DMS 273 treated with DMSO at 0.1 percent for 48 hours (cell line): Measurements from ENCODE around the gene LMO7.

Experiments used
- DNase-seq: peaks from one replicate; lab custom pipeline; 2025; lab: John Stamatoyannopoulos, UW

Gene LMO7

DNA sequence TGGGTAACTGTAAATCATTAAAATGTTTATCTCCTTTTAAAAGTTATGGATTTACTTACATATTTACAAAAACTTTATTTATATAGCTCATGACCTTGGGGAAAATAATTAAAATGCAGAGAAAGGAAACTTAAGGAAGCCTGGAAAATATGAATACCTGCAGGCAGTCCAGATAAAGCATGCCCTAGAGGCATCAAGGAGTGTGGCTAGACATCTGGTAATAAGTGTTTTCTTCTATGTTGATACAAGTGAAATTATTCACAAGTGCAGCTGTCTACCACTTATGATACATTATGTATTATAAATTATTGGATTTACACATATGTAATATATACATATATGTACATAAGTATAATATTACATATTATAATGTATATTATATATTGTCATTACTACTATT lies 207.9 kb downstream of the LMO7 start:
- no peak for DNase-seq

DNA sequence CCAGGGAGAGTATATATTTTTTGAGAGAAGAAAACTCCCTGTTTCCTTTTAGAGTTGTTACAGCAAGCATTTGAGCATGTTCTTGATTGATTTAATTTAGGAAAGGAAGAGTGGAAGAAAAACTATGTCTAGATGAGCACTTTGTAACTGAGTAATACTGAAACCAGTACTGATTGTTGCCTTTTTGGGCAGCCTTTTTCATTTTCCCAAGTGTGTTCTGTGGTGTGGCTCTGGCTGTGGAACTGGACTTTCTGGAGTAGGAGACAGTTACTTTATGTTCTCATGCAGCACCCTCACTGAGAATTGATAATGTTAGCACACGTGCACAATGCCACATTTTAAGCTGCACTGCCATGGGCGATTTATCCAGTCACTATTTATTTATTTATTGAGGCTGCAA lies 211.5 kb downstream of the LMO7 start:
- no peak for DNase-seq

DNA sequence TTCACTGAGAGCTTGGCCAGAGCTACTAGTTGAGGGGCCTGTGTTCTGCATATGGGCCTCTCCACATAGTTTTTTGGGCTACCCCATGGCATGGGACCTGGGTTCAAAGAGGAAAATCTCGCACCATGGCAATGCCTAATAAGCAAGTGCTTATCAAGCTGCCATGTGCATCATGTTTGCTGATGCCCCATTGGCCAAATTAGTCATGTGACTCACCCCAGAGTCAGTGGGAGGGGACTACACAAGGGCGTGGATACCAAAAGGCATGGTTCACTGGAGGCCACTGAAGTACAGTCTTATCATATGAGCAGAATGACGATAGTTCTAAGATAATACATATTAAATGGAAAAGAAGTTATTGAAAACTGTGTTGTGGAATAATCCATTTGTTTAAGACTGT lies 214.8 kb downstream of the LMO7 start:
- DNase-seq = no peak

DNA sequence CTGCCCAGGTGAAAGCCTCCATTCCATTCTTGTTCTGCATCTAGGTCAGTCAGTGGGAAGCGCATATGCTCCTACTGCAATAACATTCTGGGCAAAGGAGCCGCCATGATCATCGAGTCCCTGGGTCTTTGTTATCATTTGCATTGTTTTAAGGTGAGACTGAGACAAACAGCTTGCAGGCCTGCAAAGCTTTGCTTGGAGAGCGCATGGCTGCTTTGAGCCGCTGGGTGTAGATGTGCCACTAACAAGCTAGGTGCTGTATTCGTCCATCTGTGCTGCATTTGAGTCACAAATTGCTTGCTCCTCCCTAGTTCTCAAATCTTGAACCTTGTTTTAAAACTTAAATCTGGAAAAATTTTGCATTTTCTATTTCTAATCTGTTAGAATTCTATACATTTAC lies 219.1 kb downstream of the LMO7 start:
- no peak for DNase-seq

DNA sequence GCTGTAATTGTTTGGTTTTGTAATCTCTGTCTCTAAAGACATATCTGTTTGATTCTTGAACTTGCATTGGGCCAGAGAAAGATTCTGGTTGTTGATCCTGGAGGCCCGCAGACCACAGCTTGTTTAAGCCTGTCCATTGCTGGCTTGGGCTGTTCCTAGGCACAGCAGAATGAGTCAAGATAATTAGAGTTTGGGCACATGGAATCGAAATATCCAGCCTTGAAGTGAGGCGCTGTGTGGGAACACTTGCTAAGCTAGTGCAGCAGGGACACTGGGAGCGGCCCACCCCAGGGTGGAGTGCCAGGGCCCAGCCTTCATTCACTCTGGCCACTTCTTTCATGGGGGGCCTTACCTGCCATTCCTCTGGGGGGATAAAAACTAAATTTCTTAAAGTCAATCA lies 219.7 kb downstream of the LMO7 start:
- no peak for DNase-seq

DNA sequence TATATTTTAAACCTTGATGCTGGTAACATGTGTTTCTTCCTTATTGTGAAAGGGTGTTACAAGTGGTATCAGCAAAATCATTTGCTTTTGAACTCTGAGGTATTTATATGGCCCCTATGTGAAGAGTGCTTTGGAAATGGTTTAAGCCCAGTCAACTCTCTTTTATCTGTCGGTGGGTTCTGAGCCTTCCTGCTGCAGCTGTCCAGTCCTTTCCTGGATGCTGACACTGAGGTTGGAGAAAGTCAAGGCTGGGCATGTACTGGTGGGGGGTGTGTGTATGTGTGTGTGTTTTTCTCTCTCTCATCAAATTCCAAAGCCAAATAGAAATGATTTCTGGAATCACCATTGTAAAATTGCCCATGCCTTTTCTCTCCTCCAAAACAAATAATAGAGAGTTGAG lies 221.2 kb downstream of the LMO7 start:
- no peak for DNase-seq

DNA sequence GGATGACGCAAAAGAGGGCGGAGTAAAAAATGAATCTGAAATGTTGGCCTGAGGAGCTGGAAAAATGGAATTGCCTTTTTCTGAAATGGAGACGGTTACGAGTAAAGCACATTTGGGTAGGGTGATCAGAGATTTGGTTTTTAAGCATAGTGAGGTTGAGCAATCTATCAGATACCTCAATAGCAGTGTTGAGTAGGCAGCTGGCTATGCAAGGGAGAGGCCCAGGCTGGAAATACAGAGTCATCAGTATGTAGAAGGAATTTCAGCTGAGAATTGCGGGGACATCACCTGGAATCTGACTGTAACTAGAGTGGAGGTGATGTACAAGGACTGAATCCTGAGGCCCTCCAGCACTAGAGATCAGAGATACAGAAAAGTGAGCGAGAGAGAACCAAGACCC lies 224.8 kb downstream of the LMO7 start:
- DNase-seq = no peak

DNA sequence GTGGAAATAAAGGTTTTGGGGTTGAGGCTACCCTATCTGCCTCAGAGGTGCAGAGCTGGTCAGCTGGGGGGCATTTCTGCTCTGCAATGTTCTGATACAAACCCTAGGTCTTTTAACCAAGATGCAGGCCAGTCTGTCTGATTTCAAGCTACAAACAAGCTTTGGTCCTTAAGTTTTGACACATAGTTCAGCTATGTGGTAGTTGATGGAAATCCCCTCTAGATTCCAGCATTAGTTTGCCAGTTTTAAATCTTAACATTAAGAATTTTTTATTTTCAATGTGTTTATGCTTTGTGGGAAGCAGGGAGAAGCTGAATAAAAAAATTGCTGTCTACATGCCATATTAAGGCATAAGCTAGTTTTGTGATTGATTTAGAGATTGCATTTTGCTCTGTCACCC lies 225.7 kb downstream of the LMO7 start:
- no peak for DNase-seq

DNA sequence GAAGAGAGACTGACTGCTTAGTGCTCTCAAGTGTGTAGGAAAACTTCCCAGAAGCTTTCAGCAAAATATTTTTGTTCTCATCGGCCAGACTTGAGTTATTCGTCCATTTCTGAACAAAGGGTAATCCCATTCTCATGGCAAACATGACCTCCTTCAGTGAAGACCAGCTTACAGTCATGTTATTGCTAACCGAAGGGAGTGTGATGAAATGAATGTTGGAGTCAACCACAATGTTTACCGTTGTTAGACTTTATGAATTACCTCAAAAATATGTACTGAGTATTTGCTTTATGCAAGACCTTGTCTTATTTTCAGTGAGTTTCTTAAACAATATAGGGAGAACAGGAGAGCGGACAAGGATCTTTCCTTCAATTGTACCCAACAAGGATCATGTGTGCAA lies 228.6 kb downstream of the LMO7 start:
- no peak for DNase-seq

DNA sequence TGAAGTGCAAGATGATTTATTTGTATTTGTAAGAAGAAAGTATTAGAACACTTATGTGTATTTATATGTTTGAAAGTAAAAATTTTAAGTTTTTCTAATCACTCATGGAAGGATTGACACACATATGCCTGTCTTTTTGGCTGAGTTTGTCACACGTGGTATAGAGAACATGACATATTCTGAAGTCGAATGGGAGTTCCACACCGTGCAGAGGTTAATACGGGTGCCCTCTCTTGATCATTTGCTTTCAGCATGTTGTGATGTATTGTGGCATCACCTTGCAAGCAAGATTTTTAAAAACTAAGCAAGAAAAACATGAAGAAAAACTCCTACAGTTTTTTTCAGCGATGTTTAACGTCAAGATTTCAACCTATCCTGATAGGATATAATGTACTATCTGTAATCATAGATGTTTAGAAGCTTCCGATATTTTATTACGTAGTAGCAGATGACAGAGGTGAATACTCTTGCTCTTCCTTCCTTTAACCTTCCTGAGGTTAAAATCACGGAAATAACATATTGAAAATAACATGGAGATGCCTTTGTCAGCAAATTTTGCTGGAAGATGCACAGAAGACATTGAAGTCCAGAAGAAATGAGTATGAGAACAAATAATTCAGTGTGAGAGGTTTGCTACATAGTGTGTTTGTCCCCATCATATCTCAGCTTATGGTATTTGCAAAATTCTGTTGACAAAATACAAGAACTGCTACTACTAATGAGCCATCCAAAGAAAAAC lies 231.4 kb downstream of the LMO7 start:
- DNase-seq = no peak

DNA sequence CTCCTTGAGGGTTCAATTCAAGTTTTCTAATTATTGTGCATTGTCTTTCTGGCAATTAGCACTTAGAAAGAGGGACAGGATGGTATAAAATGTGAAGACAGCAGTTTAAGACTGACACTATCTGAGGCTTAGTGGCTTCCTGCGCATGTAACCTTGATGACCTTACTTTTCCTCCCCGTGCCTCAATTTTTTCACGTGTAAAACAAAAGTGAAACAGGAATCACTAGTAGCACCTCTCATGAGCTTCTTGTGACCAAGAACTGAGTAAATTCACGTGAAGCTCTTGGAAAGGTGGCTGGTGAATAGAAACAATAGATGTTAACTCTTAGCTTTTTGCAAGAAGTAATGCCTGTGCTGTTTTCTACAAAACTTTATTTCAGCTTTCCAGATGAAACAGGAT lies 233.9 kb downstream of the LMO7 start:
- no peak for DNase-seq

DNA sequence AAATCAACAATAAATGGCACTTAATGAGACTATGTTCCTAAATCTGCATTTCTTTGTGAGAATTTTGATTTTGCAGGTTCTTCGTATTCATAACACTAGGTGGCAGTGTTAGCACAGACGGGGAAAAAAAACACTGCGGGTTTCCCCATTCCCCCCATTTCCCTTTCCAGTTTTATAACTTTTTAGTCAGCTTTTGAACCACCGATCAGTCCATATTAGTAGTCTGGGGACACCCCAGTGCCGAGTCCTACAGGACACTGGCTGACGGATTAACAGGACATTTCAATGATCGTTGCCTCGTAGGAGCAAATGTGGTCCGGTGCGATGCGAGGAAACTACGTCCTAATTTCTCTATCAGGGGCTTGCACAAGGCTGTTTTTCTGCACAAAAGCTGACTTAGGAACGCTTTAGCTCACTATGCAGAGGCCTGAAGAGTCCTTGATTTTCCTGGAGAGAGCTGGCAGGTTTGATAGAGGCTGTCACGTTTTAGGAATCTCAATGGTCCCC lies 234.3 kb downstream of the LMO7 start:
- DNase-seq = no peak

DNA sequence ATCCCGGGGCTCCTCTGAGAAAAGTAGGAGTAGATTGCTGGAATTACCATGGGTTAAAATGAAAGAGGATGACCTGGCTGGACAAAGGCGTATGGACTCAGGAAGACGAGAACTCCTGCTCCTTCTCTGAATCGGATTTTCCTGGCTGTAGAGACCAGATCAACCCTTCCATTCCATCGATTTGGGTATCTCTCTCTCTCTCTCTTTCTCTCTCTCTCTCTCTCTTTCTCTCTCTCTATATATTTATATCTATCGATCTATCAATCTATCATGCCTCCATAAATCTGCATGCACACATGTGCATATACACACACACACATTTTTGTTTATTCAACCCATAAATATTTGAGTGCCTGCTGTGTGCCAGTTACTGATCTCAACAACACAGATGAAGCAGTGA lies 234.9 kb downstream of the LMO7 start:
- DNase-seq = no peak

DNA sequence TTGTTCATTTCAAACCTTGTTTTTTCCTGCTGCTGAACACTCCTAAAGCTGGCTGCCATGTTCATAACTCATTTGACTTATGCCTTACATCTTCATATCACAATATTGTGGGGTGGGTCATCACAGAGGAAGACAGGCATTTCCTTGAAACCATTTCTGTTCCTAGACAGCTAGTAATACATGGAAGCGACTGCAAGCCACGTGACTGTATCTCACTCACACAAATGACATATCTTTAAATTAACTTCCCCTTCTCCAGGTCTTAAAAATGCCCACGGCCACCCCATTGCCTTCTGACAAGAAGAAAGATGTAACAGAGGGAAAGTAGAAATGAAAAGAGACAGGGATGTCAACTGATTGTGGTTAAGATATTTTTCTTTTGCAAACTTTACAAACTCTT lies 236.8 kb downstream of the LMO7 start:
- no peak for DNase-seq

DNA sequence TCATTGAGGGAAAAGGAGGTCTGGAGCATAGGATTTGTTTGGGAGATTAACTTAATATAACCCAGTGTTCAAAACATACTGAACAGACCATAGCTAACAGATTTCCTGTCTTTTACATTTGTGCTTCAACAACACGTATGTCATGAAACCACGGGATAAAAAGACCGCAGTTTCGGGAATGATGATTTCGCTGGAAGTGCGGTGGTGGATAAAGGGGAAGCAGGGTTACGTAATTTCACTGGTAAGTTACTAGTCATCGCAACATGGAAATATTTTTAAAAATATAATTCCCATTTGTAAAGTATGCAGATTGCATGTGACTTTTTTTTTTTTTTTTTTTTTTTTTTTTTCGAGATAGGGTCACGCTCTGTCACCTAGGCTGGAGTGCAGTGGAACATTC lies 237.4 kb downstream of the LMO7 start:
- DNase-seq = no peak

DNA sequence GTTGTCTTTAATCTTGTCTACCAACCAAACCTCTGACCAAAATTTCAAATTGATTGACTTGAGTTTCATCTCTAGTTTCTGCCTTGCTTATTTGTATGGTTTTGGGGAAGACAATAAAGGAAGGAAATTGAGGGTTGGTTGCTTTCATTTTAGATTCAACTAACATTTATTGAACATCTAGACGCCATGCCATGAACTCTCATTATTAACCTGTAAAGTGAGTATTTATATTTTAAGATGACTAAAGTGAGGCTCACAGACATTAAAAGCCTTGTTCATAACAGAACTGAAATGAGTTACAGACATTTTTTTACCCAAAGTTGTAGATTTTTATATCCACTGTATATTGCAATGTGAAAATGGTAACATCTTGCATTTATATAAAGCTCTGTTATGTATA lies 239.3 kb downstream of the LMO7 start:
- no peak for DNase-seq

DNA sequence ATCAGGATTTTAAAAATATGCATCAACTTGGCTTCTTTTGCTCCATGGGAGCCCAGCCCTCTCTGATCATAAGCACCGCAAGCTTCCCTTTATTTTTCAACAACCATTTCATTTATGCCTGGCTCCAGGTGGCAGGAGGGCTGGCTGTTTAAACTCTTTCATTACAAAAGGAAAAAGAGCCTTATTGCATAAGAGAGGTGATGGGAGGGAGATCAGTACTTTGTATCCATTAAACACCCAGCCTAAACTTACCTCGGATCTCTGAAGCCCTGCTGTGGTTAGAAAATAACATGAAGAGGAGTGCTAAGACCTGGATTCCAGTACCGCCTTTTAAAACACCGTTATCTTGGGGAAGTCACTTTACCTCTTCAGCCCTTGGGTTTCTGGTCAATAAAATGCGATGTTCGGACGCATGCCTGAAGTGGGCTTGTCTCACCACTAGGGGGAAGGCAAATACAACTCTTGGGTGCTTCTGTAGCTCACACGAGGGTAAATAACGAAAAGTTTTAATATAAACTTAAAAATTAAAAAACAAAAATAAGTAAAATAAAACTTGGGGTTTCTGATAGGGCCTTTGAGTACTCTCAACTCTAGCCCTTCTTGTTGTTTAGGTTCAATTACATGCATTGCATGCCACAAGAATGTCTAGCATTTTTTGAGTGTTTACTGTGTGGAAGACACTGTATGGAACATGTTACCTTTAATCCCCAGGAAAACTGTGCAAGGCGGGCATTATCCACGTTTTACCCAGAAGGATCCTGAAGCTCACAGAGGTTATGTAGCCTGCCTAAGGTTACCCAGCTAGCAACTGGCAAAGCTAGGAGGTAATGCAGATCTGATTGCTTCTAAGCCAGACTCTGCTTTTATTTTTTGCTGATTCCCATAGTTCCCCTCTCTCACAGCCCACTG lies 240.3 kb downstream of the LMO7 start:
- DNase-seq = peak; percentile 31

DNA sequence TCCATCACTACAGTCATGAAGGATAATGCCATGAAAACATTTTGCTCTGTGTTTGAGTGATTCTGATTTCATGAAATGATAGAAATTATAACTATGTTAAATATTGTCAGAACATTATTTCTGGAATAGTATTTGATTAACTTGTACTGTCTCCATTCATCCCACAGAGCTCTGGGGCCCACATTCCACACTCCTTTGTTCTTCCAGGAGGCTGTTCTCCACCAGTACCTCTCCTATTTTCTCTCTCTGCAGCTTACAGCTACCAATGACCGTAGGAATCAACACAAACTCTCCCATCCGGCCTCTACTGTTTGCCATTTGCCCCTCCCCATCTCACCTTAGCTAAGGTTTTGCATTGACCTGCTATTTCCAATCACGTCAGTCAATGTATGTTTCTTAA lies 240.9 kb downstream of the LMO7 start:
- DNase-seq = no peak

DNA sequence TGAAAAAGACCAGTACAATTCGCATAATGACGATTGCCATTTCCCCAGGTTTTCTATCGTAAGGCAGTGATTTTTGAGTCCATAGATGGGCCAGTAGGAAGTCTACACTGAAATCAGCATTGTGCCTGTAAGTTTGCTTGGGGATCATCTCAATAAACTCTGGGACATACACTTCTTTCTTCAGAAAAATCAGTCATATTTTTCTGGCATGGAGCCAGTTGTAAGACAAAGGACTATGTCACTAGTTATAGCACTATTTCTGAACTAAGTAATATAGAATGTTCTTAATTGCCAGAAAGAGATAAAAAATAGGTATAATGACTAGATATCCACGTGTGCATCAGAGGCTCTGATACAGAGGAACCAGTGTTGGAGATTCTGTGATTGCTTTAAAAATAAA lies 243.5 kb downstream of the LMO7 start:
- no peak for DNase-seq

DNA sequence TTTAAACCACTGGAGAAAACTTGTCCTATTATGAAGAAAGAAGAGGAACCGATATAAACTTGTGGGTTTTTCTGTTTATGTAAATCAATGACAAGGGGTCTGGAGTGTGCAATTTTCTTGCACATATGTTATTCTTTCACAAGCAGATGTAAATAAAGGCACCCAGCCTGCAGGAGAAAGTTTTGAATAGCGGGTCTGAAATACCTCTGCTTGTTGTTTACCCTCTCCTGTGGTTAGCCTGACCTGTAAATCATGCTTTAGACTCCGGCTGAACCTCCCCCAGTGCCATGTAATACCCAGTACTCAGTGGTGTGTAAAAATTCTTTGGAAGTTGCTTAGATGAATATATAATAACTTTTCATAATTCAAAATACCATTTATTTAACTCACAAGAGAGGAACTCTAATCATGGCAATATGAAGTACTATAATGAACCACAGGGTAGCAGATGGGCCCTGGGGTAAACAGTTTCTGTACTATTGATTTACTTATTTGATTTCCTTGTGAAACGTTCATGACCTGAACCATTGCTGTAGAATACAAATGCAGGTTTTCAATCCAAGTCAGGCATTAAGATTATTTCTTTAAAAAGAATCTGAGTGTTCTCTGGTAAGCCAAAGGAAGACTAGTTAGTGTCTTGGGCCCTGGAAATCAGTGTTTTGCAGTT lies 245.1 kb downstream of the LMO7 start:
- DNase-seq = no peak

DNA sequence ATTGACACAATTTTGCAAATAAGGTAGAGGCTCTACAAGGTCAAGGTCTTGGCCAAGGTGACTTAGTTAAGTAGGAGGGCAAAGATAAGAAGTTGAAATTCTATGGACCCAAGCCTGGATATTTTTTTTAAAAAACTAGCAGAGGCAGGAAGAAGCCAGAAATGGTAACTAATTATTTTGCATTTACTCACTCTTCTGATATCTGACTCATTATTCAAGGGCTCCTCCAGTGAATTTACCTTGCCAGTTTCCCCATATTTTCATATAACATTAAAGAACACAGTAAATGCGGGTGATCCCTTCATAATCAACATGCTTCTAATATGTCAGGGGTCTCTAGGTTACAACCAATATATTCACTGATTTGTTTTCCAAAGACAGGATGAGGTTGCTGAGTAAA lies 246.1 kb downstream of the LMO7 start:
- no peak for DNase-seq

DNA sequence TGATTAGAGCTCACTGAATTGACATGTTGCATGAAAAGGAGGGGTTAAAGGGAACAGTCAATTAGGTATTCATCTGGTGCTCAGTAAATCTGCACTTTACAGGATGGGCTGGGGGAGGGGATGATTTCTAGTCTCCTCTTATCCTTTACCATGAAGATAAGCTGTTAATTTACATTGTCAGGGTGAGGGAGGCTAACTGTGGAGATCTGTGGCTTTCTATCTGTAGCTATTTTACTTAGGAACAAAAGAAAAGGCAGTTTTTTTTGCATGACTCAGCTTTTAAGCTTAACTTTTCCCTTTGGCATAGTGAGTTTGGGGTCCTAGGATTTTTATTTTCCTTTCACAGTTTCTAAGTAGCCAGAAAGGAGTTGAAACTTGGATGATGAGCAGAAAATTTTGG lies 253.3 kb downstream of the LMO7 start:
- no peak for DNase-seq

DNA sequence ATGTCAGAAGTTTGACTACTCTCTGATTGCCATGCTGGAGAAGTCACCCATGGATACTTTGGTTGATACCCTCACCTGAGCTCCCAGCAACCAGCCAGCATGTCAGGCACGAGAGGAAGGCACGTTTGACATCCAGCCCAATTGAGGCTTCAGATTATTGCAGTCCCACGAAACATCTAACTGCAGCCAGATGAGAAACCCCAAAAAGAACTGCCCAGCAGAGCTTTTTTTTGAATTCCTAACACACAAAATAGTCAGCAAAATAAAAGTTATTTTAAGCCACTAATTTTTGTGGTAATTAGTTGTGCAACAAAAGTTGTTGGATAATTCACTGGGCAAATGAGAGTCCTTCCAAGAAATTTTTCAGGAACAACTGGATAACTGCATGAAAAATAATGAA lies 259.0 kb downstream of the LMO7 start:
- DNase-seq = no peak
